Measurements from ENCODE around the gene LEKR1. TPM values are rescaled to one million over a fixed set of nuclear protein-coding genes. Genes with fewer than 3 reads are reported as not detected.

Gene LEKR1
- polyA plus RNA-seq, 1 donor from 2014 or later, result 2.7 TPM

- no peaks in the 10 kb centered on the region for H3K79me2 ChIP-seq (replicated peaks; ENCODE audit: insufficient read depth, low read length)
- TF ChIP-seq CTCF (IDR thresholded peaks at IDR 0.05; ENCODE audit: poor library complexity, severe bottlenecking) (no peak), SMC3 (conservative IDR thresholded peaks at IDR 0.05; ENCODE audit: poor library complexity) (no peak), EZH2 (IDR thresholded peaks at IDR 0.05; ENCODE audit: borderline replicate concordance, insufficient read depth, low read length, poor library complexity, severe bottlenecking) (no peak), POLR2AphosphoS5 (IDR thresholded peaks at IDR 0.05) (no peak), MXI1 (conservative IDR thresholded peaks at IDR 0.05; ENCODE audit: poor library complexity, severe bottlenecking) (no peak)
- no peaks in the 10 kb centered on the region for H3K27me3 ChIP-seq (ENCODE audit: insufficient read depth, low read depth, low read length)
- H2AFZ ChIP-seq (ENCODE audit: low read depth, low read length), result no peak overlapping the region
- no peaks in the 10 kb centered on the region for H3F3A ChIP-seq (ENCODE audit: insufficient read depth, low read length, poor library complexity, severe bottlenecking)
- no peak overlapping the region for H3K27ac ChIP-seq (ENCODE audit: low read length)
- H3K36me3 ChIP-seq (ENCODE audit: insufficient read depth, low read length), result no peaks in the 10 kb centered on the region
- no peak overlapping the region for H3K4me2 ChIP-seq (ENCODE audit: low read length)
- no peaks in the 10 kb centered on the region for H3K9me3 ChIP-seq (ENCODE audit: low read length)
- H3K9ac ChIP-seq (ENCODE audit: low read length), result no peak overlapping the region
- no peak overlapping the region for H3K4me3 ChIP-seq (ENCODE audit: low read length)
- no peaks in the 10 kb centered on the region for H3K9me2 ChIP-seq (ENCODE audit: insufficient read depth, low read length)
- H4K20me1 ChIP-seq (ENCODE audit: insufficient read depth), result no peaks in the 10 kb centered on the region
Observed at GRCh38 chr3:156787926-156788663, 38.1 kb upstream of the LEKR1 start.

GRCh38 chr3:156788846-156789245 is 37.3 kb upstream of the LEKR1 start:
- no peaks in the 10 kb centered on the region for H3K9me3 ChIP-seq (ENCODE audit: low read length)
- H3K27me3 ChIP-seq (ENCODE audit: insufficient read depth, low read depth, low read length), result no peaks in the 10 kb centered on the region
- H3K9ac ChIP-seq (ENCODE audit: low read length), result no peak overlapping the region
- no peak overlapping the region for H3K27ac ChIP-seq (ENCODE audit: low read length)
- no peaks in the 10 kb centered on the region for H3K9me2 ChIP-seq (ENCODE audit: insufficient read depth, low read length)
- H3F3A ChIP-seq (ENCODE audit: insufficient read depth, low read length, poor library complexity, severe bottlenecking), result no peaks in the 10 kb centered on the region
- TF ChIP-seq POLR2AphosphoS5 (IDR thresholded peaks at IDR 0.05) (no peak), MXI1 (conservative IDR thresholded peaks at IDR 0.05; ENCODE audit: poor library complexity, severe bottlenecking) (no peak), RAD21 (conservative IDR thresholded peaks at IDR 0.05) (no peak), CTCF (IDR thresholded peaks at IDR 0.05; ENCODE audit: poor library complexity, severe bottlenecking) (no peak), EZH2 (IDR thresholded peaks at IDR 0.05; ENCODE audit: borderline replicate concordance, insufficient read depth, low read length, poor library complexity, severe bottlenecking) (no peak), SMC3 (conservative IDR thresholded peaks at IDR 0.05; ENCODE audit: poor library complexity) (no peak), TAF1 (IDR thresholded peaks at IDR 0.05; ENCODE audit: low read depth) (no peak), EP300 (conservative IDR thresholded peaks at IDR 0.05; ENCODE audit: poor library complexity, severe bottlenecking) (no peak), REST (IDR thresholded peaks at IDR 0.05; ENCODE audit: borderline replicate concordance) (no peak)
- H3K36me3 ChIP-seq (ENCODE audit: insufficient read depth, low read length), result no peaks in the 10 kb centered on the region
- H3K4me3 ChIP-seq (ENCODE audit: low read length), result no peak overlapping the region
- no peaks in the 10 kb centered on the region for H3K79me2 ChIP-seq (replicated peaks; ENCODE audit: insufficient read depth, low read length)
- no peak overlapping the region for H3K4me2 ChIP-seq (ENCODE audit: low read length)
- no peak overlapping the region for H2AFZ ChIP-seq (ENCODE audit: low read depth, low read length)
- H4K20me1 ChIP-seq (ENCODE audit: insufficient read depth), result no peaks in the 10 kb centered on the region

Data from neural cell (in vitro differentiated cells).